NCI-H748 (cell line): ENCODE results near the gene OXSR1.
"Not testable (repeated sequence)": the region's sequence is repeated elsewhere in the genome, so short reads cannot be mapped to it uniquely, and the experiment has no call there.

Experiments
- DNase-seq: peaks from one replicate; lab custom pipeline; 2025; ENCODE audit not compliant: unreplicated experiment; lab: John Stamatoyannopoulos, UW

Gene OXSR1

DNA sequence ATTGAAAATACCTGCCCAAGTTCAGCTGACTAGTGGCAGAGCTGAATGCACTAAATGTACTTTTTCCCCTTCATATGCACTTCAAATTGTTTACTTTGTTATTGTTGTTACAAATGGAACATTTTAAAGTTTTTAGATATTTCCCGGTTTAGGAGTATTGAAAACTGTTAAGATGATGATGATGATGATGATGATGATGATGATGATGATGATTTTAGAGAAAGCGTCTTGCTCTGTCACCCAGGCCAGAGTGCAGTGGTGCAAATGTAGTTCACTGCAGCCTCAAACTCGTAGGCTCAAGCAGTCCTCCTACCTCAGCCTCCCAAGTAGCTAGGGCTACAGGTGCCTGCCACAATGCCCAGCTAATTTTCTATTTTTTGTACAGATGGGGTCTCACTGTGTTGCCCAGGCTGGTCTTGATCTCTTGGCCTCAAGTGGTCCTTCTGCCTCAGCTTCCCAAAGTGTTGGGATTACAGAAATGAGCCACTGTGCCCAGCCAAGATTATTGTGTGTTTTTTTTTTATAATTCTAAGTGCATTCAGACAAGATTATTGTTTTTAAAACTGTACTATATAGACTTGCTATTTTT, 54.4 kb downstream of the OXSR1 start:
- no peak for DNase-seq

DNA sequence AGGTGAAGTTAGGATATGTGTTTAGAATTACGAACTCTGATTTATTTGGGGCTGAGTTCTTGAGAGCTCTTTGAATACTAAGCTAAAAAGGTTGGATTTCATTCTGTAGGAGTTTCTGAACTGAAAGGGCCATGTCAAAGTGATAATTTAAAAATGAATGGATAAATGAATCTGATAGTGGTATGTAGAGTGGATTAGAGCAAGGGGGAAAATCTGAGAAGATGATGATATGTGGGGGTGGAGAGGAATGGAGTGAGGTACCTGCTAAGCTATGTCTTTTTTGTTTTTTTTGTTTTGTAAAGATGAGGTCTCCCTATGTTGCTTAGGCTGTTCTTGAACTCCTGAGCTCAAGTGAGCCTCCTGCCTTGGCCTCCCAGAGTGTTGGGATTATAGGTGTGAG, 55.7 kb downstream of the OXSR1 start:
- no peak for DNase-seq

DNA sequence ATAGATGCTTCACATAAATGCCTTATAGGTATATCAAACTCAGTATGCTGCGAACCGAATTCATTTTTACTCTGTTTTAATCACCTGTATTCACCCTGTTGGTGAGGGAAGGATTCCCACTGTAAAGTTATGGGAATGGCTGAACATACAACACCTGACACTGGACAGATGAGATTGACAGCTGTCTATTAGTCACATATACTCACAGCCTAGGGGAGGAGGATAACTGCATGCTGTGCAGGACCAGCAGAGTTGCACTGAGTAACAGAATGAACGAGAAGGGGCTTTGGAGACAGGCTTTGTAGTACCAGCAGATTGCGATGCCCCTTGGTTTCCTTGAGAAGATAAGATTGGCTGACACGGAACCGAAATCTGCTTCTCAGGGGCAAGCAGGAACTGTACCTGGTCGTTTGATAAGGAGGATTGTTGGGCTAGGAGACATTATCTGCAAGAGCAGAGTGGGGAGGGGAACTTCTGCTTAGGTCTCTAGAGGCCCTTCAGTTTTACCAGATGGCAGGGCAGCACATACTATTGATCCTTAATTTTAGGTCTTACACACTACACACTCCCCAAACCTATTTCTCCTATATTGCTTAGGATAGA, 56.8 kb downstream of the OXSR1 start:
- no peak for DNase-seq

DNA sequence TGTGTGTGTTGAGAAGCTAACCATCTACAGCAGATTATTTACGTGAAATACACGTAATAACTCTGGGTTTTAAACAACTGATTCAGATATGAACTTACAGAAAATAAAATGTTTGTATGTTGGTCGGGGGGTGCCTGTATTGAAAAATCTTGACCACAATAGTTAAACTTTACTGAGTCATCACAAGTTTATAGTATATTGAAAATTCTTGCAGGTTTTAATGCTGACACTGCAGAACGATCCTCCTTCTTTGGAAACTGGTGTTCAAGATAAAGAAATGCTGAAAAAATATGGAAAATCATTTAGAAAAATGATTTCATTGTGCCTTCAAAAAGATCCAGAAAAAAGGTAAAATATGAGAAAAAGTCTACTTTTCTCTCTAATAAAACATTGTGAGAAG, 59.0 kb downstream of the OXSR1 start:
- no peak for DNase-seq

DNA sequence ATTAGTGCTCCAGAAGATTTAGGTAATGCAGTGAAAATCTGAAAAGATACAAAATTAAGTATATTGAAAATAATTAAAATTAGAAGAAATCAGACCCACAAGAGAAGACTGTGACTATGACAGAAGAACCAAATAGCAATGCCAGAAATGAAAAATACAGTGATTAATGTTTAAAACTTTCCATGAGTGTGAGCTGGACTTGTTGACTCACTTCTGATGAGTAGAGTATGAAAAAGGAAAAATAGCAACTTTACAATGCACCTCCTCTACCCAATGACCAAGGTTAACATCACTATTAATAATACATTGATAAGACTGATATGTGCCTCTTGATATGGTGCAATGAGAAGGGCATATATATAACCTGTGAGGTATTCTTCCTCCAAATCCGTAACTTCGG, 60.9 kb downstream of the OXSR1 start:
- no peak for DNase-seq

DNA sequence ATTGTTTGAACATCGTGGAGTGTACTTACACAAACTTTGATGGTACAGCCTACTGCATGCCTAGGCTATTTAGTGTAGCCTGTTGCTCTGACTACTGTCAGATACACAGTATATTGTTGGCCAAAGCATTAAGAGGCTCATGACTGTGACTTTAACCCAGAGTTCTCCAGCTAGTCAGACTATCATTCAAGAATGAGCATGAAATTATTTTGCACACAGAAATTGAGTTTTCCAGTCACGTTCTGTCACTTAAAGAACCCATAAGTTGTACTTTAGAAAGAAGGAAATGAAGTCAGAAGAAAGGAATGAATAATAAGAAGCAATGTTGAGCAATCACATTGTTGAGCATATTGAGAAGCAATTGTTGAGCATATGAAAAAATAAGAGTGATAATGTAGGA, 62.7 kb downstream of the OXSR1 start:
- no peak for DNase-seq

DNA sequence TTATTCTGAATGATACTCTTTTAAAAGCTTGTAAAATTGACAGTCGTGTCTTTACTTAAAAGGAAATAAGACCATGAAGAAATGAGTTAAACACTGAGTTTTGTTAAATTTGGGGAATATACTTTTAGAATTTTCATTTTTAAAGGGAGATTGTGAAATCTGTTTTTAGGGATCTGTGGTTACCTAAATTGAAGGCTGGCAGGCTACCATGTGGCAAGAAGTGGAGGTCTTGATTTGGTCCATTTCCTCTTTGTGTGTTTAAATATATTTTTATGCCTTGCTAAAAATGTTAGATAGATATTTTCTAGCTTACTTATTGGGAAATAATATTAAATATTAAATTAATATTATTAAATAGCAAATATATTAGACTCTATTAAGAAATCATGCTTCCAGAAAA, 63.7 kb downstream of the OXSR1 start:
- no peak for DNase-seq

DNA sequence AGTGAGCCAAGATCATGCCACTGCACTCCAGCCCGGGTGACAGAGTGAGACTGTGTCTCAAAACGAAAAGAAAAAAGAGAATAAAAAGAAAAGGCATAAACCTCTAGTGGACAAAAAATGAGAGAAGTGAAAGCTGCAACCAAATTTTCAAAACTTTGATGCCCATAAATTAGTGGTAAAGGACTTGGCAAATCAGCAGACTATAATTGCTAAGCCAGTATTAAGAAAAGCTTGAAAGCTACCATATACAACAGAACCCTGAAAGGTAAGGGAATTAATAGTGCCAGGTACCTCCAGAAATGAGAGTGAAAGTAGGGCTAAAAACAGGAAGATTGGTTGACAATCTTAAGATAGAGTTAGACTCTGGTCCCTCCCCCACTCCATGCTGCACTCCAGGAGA, 67.4 kb downstream of the OXSR1 start:
- DNase-seq, result no peak

DNA sequence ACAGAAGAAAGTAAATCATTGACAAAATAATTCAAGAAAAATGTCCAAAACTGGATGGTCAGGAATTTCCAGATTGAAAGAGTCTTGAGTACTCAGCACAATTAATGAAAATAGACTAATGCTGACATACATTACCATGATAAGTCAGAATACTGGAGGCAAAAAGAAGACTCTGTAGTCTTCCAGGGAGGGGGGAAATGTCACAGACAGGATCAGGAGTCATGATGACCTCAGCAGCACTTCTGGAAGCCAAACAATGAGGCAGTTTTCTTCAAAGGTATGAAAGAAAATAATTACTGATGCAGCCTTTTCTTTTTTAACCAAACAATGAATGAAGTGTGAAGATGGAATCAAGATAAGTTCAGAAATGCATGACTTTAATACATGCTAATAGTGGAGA, 70.1 kb downstream of the OXSR1 start:
- DNase-seq, result no peak

DNA sequence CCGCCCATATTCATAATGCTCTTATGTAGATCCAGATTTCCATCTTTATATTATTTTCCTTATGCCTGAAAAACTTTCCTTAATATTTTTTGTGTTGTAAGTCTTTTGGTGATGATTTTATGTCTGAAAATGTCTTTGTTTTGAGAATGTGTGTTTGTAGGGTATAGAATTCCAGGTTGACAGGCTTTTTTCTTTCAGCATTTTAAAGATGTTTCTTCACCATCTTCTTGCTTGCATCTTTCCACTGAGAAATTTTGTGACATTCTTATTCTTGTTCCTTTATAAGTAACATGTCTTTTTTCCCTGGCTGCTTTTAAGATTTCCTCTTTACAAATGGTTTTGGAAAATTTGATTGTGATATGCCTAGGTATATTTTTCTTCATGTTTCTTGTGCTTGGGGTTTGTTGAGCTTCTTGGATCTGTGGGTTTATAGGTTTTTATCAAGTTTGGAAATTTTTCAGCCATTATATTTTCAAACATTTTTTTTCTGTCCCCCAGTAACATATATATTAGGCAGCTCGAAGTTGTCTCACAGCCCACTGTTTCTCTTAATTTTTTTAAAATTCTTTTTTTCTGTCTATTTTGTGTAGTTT, 73.2 kb downstream of the OXSR1 start:
- DNase-seq, result no peak

DNA sequence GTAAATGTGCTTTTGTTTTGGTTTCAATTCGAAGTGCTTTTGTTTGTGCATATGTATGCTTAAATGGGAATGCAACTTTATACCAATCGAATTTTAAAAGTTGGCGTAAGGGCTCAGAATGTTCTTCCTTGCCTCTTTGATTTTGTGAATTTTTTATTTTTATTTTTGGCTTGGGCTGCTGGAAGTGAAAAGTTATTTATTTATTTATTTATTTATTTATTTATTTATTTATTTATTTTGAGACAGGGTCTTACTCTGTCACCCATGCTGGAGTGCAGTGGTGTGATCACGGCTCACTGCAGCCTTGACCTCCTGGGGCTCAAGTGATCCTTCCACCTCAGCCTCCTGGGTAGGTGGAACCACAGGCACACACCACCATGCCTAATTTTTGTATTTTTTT, 77.5 kb downstream of the OXSR1 start:
- DNase-seq, result not testable (repeated sequence)

DNA sequence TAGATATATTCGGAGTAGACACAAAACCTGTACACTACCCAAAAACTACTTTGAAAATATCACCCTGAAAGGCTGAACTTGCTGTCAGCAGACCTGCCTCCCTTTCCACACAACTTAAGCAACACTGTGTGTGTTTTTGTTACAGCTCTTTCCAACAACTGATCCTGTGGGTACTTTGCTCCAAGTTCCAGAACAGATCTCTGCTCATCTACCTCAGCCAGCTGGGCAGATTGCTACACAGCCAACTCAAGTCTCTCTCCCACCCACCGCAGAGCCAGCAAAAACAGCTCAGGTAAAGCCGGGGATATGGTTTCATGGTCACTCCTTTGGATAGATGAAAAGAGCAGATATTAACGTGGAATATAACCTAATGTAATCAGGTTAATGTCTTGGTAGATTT, 80.6 kb downstream of the OXSR1 start:
- DNase-seq, result no peak

DNA sequence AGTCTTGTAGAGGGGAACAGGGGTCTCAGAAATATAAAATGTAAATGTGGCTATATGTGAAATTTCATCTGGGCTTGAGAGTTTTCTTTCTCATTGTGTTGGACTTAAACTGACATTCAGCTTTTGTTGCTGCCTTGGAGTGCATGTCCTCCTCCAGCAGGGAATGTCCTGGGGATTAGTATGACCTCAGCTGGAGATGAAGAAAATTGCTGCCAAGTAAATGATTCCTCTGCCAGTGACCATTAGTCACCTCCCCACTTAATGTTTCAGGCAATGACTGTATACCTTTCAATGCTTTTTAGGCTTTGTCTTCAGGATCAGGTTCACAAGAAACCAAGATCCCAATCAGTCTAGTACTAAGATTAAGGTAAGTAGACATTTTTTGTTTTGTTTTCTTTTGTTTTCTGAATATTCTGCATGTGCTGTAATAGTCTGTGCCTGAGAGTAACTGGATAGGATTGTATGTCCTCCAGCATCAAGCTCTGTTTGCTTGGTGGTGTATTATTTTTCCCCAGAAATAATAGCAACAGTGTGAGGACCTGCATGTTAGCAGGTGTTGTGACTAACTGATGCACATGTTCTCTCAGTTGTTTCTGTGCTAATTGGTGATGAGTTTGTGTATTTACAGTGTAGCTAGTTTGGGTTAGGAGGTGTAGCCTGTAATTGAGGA, 82.2 kb downstream of the OXSR1 start:
- DNase-seq, result no peak

DNA sequence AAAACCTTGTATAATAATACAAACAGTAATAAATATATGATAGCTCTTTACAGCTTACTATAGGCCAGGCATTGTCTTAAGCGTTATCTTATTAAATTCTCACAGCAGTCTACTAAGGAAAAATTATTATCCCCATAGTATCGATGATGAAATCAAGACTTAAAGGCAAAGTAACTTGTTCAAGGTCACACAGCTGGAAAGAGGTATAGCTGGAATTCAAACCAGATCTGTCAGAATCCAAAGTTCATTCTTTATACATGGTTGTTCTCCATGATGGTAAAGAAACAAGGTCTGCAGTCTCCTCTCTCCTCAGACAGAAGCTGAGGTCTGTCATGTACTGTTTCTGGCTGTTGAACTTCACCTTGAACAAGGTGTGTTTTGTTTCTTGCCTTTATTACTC, 84.9 kb downstream of the OXSR1 start:
- no peak for DNase-seq

DNA sequence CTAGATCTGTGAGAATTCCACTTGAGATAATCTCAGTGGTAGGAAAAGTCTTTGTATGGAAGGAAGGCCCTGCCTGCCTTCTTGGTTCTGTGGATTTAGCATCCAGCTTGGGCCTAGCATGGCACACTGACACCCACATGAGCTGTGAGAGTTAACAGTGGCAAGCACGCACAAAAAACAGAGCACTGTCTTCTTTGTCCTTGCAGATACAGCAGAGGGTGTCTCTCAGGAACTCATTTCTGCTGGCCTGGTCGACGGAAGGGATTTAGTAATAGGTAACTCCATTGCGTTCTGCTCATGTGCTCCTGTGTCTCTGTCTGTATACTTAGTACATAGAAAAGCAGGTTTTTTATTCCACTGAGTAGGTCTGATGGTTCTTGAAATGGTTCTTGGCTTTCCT, 85.9 kb downstream of the OXSR1 start:
- no peak for DNase-seq

DNA sequence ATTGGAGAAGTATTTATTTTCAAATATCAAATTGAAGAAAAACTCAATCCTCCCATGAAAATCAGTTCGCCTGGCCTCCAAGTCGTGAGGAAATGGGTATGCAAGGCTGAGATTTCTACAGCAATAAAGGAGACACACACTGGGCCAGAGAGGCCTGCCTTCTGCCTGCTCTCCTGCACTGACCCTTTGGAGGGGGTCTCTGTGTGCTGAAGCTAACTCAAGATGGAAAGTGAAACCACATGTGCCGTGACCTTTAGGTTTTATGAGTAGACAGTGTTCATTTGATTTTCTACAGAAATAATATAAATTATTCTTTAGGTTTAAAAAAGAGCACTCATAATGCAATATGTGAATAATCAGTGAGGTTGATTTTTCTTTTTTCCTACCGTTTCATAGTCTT, 88.4 kb downstream of the OXSR1 start:
- DNase-seq, result no peak

DNA sequence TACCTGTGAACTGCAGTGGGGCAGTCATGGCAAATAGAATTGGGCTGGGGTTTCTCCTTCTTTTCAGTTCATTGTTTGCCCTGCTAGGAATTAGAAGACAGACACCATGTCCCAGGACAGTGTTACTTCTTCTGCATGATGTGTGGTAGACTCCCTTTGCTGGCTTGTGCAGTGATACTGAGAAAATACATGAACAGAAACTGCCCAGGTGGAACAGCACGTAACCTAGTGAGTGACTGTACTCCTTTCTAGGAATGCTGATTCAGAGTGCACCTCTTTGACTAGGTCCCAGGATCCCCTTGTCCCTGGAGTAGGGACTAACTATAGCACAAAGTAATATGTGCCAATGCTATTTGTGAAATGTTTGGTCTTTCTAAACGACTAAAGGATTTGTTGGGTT, 89.5 kb downstream of the OXSR1 start:
- DNase-seq, result no peak

DNA sequence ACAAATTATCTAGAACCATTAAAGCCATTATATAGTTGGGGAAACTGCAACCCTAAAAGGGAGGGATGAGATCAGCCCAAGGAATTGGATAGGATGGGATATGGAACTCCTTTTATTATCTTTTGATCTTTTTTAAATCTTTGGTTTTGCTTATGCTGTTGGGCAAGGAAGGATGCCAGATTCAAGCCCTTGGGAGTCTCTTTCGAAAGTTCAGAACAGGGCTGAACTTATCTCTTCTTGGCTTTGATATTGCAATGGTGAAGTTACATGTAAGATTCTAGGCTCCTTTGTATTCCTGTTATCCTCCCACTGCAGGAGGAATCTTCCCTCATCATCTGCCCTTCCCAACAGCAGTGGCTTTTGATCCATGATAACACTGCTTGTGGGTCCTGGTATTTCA, 90.3 kb downstream of the OXSR1 start:
- no peak for DNase-seq

DNA sequence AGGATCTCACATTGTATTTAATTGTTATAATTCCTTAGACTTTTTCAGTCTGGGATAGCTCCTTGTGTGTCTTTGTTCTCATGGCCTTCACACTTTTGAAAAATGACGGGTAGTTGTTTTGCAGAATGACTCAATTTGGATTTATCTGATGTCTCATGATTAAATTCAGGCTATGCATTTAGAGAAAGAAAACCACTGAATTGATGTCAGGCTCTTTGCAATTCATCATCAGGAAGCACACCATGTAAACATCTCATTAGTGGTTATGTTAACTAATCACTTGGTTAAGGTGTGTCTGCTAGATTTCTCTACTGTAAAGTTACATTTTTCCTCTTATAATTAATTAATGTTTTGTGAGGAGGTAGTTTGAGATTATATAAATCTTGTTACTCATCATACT, 92.2 kb downstream of the OXSR1 start:
- DNase-seq, result no peak

DNA sequence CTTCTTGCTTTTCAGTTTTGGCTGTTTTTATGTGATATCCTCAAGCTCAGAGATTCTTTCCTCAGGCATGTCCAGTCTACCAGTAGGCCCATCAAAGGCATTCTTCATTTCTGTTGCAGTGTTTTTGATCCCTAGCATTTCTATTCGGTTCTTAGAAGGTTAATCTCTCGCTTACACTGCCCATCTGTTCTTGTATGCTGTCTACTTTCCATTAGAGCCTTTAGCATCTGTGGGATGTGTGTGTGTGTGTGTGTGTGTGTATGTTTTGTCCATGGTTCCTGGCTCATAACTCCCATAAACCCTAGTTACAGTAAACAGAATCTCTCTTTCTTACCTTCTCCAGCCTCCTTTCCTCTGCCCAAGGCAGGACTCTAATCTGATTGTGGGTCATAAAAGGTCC, 95.1 kb downstream of the OXSR1 start:
- no peak for DNase-seq

DNA sequence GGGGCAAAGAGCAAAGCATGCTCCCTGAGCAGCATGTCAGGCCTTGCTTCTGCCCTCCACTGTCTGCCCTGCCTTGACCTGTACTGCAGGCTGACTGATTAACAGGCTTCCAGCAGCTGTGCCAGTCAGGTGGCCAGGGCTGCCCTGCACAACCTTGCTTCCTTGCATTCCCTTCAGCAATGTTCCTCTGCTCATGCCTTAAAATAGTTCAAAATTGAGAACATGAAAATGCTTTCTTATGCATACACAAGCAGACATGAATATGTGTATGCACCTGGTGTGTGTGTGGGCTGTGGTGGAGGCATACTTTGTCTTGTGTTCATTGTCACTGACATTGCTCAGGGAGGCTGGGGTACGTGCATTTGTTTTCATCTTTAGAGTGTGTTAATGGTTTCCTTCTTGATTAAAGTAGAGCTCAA, 99.0 kb downstream of the OXSR1 start:
- DNase-seq, result no peak

DNA sequence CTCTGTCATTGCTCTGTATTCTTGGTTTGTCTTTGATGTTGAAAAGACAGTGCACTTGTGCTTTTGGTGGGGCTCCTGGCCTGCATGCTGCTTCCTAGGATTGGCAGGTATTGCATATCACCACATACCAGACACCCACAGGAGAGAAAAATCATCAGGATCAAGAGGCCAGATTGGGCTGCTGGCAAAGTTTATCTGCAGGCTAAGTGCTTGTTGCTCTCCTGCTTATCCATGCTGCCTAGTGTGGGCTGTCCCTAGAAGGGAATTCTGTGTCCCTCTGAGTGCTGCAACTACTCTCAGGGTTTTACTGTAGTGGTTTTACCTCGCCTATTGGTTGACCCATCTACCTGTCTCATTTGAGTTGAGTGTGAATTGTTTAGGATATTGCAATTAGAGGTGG, 99.4 kb downstream of the OXSR1 start:
- no peak for DNase-seq
